Measurements from ENCODE around the gene ABHD11.
"Not testable (repeated sequence)": the region's sequence is repeated elsewhere in the genome, so short reads cannot be mapped to it uniquely, and the experiment has no call there.

The ABHD11 gene

DNA sequence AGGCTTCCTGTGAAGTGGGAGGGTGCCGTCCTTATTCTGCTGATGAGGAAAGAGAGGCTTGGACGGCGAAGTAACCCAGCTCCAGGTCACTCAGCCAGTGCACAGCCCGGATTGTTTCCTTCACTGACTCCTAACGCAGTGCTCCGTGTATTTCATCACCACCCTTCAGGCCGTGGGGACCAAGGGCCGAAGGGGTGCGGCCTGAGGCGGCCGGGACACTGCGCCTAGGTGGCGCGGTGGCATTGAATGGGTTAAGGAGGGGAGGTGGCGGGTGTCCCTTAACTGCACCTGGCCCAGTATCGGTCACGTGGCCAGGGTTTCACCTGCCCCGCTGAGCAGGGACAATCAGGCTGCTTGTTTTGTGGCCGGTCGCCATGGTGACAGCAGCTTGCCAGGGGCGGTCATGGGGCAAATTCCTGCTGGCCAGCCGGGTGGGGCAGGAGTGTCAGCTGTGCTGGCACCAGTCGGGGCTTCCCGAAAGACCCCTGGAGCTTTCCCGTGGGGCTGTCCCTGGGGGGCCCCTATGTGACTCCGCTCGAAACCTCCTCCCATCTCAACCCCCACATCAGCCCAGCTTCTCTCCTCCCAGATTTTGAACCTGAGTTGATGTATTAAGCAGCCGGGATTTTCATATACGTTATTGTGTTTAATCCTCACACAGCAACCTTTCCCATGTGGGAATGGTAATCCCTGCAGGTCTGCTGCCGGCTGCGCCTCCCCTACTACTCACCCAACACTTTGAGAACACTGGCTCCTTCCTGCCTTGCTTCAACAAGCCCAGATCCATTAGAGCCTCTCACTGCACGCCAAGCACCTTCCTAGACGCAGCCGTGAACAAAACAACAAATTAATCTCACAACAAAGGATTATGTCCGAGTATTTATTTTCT lies 4.4 kb upstream of the ABHD11 start:
- peak; percentile 94 for DNase-seq

DNA sequence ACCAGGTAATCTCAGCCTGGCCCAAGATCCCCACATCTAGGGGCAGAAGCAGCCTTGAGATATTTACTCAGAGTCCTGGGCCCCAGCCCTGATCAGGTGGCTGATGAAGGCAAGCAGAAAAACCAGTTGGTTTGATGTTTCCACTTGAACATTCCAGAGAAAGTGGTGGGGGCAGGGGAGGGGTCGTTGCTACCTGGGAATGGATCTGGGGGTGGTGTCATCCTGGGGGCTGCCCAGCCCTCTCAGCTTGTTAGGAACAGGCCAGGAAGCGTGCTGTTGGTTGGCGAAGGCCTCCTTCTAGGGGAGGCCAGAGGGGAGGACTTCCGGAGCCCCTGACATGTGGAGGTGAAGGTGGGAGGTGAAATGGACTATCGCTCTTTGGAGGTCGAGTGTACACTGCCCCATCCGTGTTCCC lies 3.7 kb upstream of the ABHD11 start:
- DNase-seq, result peak; percentile 40

DNA sequence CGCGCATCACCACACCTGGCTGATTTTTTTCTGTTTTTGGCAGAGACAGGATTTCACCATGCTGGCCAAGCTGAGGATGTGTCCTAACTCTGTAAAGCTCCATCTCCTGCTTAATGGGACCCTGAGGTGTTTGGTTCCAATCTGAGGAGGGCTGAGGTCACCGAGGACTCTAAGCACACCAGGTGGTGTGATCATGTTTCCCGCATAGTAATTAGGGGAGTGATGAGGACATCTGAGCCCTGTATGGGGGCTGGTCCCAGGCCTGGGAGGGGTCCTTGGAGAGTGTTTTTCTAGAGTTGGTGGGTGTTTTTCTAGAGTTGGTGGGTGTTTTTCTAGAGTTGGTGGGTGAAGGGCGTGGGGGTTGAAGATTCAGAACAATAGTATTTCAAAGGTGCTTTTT lies 3.0 kb upstream of the ABHD11 start:
- no peak for DNase-seq

DNA sequence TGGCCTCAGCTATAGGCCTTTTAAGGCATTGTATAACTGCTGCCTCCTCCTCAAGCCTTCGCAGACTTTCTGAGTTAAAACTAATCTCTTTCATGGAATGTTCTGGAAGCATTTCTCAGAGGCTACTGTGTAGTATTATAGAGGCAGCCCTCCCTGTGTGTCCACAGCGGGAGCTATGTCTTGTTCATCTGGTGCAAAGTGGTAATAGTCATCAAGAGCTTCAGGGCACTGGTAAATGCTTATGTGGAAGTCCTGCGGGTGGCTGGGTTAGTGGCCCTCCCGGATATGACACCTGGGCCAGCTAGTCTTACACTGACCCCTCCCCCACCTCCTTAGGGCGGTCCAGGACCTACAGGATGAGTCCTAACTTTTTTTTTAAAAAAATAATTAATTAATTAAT lies 2.2 kb upstream of the ABHD11 start:
- peak; percentile 20 for DNase-seq

- no peak for DNase-seq
Observed at GRCh38 chr7:73740212-73740611, 1.6 kb upstream of the ABHD11 start.

DNA sequence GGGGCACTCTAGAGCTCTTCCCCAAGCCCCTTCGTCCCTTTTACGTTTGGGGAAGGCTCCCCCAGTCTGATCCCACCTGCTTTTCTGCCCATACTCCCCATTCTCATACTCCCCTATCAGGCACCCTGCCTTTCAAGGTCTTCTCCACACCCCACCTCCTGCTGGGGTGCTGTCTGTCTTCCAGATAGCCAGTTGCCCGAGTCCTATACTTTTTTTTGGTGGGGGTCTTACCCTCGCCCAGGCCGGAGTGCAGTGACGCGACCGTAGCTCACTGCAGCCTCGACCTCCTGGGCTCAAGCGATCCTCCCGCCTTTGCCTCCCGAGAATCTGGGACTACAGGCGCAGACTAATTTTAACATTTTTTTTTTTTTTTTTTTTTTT lies 775 bp upstream of the ABHD11 start:
- no peak for DNase-seq

GRCh38 chr7:73738220-73738611 lies 386 bp downstream of the ABHD11 start:
- DNase-seq, result no peak

GRCh38 chr7:73737491-73738219 lies 947 bp downstream of the ABHD11 start:
- DNase-seq, result no peak

DNA sequence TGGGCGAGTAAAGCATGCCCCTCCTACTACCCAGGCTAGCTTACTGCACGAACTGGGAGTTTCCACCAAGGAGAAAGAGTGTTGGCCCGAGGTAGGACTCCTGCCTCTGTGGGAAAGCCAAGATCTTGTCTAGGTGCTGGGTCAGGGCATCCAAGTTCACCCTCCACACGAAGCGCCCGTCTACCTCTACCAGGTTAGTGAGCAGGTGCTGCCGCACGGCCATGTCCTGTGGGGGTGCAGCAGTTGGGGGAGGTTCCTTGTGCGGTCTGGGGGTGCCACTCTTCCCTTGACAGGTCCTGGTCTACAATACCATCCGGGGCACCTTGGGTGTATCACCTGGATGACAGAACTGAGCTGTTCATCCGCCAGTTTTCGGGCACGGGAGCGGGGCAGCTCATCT lies 1.7 kb downstream of the ABHD11 start:
- DNase-seq, result no peak

DNA sequence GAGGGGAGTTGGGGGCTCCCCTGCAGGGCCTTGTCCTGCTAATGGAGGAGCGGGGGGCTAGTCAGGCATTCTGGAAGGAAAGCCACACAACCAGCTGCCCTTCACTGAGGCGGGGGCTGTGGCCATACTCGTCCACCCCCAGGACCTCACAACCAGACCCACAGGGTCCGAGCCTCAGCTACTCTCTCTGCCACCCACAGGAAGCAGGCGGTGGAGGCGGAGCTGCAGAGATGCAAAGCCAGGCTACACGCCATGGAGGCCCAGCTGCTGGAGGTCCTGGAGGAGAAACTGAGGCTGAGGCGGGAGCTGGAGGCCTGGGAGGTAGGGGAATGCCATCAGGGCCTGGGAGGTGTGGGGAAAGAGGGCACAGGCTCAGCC lies 3.1 kb downstream of the ABHD11 start:
- no peak for DNase-seq

GRCh38 chr7:73734619-73735527 lies 3.7 kb downstream of the ABHD11 start:
- peak; percentile 88 for DNase-seq

- DNase-seq, result no peak
Observed at GRCh38 chr7:73732397-73732796, 6.2 kb downstream of the ABHD11 start.

GRCh38 chr7:73730485-73730884 lies 8.1 kb downstream of the ABHD11 start:
- DNase-seq, result peak; percentile 47

DNA sequence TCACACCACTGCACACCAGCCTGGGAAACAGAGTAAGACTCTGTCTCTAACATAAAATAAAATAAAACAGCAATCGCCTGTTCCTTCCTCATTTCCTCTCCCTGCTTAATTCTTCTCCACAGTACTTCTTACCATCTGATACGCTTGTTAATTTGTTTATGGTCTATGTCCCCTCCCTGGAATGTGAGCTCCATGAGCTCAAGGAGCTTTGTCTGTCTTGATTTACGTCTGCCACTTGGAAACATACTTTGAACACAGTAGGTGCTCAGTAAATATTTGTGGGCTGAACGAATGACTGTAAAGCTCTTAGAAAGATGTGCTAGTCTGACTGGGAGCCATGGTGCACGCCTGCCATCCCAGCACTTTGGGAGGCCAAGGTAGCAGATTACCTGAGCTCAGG lies 10.1 kb downstream of the ABHD11 start:
- DNase-seq, result no peak

DNA sequence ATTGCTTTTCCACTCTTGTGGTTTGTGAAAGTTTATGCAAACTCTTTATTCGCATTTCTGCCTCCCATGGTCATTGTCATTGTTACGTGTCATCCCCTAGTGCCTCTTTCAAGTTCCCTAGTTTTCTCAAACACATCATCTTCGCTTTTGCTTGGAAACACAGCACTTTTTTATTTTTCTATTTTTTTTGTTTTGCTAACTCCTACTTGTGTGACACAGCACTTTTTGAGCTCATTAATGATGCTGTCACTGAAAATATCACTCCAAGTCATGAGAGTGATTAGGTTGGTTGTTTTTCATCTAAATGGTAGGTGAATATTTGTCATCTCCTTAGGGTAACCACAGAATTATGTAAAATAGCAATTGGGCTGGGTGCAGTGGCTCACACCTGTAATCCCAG lies 10.7 kb downstream of the ABHD11 start:
- no peak for DNase-seq

- DNase-seq, result no peak
Observed at GRCh38 chr7:73726083-73726466, 12.5 kb downstream of the ABHD11 start.

- no peak for DNase-seq
Observed at GRCh38 chr7:73723813-73724212, 14.8 kb downstream of the ABHD11 start.

- no peak for DNase-seq
Observed at GRCh38 chr7:73722785-73723184, 15.8 kb downstream of the ABHD11 start.

DNA sequence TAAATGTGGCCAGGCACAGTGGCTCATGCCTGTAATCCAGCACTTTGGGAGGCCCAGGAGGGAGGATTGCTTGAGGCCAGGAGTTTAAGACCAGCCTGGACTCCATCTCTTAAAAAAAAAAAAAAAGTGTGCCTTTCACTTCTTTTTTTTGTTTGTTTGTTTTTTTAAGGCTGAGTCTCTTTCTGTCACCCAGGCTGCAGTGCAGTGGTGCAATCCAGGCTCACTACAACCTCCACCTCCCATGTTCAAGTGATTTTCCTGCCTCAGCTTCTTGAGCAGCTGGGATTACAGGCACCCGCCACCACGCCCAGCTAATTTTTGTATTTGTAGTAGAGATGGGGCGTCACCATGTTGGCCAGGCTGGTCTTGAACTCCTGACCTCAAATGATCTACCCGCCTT lies 16.4 kb downstream of the ABHD11 start:
- not testable (repeated sequence) for DNase-seq

- DNase-seq, result no peak
Observed at GRCh38 chr7:73721377-73721817, 17.2 kb downstream of the ABHD11 start.

- not testable (repeated sequence) for DNase-seq
Observed at GRCh38 chr7:73720443-73720842, 18.2 kb downstream of the ABHD11 start.

DNA sequence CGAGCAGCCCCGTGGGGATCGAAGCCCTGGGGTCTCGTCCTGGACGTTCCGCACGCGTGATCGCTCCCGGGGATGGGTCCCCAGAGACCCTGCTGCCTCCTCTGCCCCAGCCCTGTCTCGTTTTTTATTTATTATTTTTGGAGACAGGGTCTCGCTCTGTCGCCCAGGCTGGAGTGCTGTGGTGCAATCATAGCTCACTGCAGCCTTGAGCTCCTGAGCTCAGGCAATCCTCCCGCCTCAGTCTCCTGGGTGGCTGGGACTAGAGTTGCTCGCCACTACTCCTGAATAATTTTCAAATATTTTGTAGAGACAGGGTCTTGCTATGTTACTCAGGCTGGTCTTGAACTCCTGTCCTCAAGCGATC lies 18.8 kb downstream of the ABHD11 start:
- no peak for DNase-seq
